SK-N-SH treated with all-trans-retinoic acid at 6 μM for 48 hours (cell line): ENCODE results near the gene RABGGTA.

Experiments
- ATAC-seq: fragments of 200-7000 bp; cut with Tn5 transposase; 3 replicates; pipeline ENCODE4 v1.9.1; 2020; ENCODE audit warnings: mild to moderate bottlenecking, moderate library complexity
- ARNTL ChIP-seq: fragments of 450-650 bp; formaldehyde crosslinking; IDR thresholded peaks from 2 replicates; pipeline ENCODE4 v1.5.0; 2020; ENCODE audit warnings: low read depth, mild to moderate bottlenecking, moderate library complexity, borderline replicate concordance
- BACH2 ChIP-seq: fragments of 250-450 bp; sonication (Bioruptor Pico); IDR thresholded peaks from 2 replicates; pipeline ENCODE4 v1.9.0; 2021; ENCODE audit warnings: mild to moderate bottlenecking, borderline replicate concordance
- CSDC2 ChIP-seq: fragments of 250-450 bp; sonication (Bioruptor Pico); IDR thresholded peaks from 2 replicates; pipeline ENCODE4 v1.5.0; 2020; ENCODE audit warnings: mild to moderate bottlenecking, moderate library complexity
- ESRRG ChIP-seq: fragments of 250-450 bp; sonication (Bioruptor Pico); IDR thresholded peaks from 2 replicates; pipeline ENCODE4 v1.6.1; 2021; ENCODE audit warnings: mild to moderate bottlenecking
- GLIS3 ChIP-seq: fragments of 250-450 bp; sonication (Bioruptor Pico); IDR thresholded peaks from 2 replicates; pipeline ENCODE4 v1.5.0; 2020; ENCODE audit warnings: mild to moderate bottlenecking, moderate library complexity
- ISL1 ChIP-seq: fragments of 250-450 bp; sonication (Bioruptor Pico); IDR thresholded peaks from 2 replicates; pipeline ENCODE4 v2.1.2; 2022; ENCODE audit warnings: mild to moderate bottlenecking, moderate library complexity
- OSR1 ChIP-seq: fragments of 250-450 bp; sonication (Bioruptor Pico); IDR thresholded peaks from 2 replicates; pipeline ENCODE4 v1.8.0; 2022; ENCODE audit warnings: moderate library complexity, mild to moderate bottlenecking, inconsistent platforms
- PPARA ChIP-seq: fragments of 250-450 bp; sonication (Bioruptor Pico); IDR thresholded peaks from 2 replicates; pipeline ENCODE4 v1.5.0; 2020; ENCODE audit warnings: mild to moderate bottlenecking, borderline replicate concordance
- RARB ChIP-seq: fragments of 250-450 bp; sonication (Bioruptor Pico); IDR thresholded peaks from 2 replicates; pipeline ENCODE4 v1.8.0; 2021; ENCODE audit warnings: mild to moderate bottlenecking, moderate library complexity
- SNAI2 ChIP-seq: fragments of 250-450 bp; sonication (Bioruptor Pico); IDR thresholded peaks from 2 replicates; pipeline ENCODE4 v1.5.0; 2020; ENCODE audit warnings: mild to moderate bottlenecking, moderate library complexity
- TOX ChIP-seq: fragments of 250-450 bp; sonication (Bioruptor Pico); IDR thresholded peaks from 2 replicates; pipeline ENCODE4 v1.8.0; 2021; ENCODE audit warnings: mild to moderate bottlenecking, moderate library complexity, borderline replicate concordance
- ZC3H10 ChIP-seq: fragments of 250-450 bp; sonication (Bioruptor Pico); IDR thresholded peaks from 2 replicates; pipeline ENCODE4 v1.5.1; 2021; ENCODE audit warnings: mild to moderate bottlenecking, moderate library complexity
- ZFP3 ChIP-seq: fragments of 250-450 bp; sonication (Bioruptor Pico); IDR thresholded peaks from 2 replicates; pipeline ENCODE4 v1.5.0; 2020; ENCODE audit warnings: mild to moderate bottlenecking, moderate library complexity
- ZFP30 ChIP-seq: fragments of 450-650 bp; formaldehyde crosslinking; IDR thresholded peaks from 2 replicates; pipeline ENCODE4 v1.5.0; 2022; ENCODE audit warnings: mild to moderate bottlenecking, moderate library complexity
- ZNF565 ChIP-seq: fragments of 450-650 bp; formaldehyde crosslinking; conservative IDR thresholded peaks from 2 replicates; pipeline ENCODE4 v1.5.0; 2020; ENCODE audit warnings: low read depth, mild to moderate bottlenecking, moderate library complexity
- ZNF8 ChIP-seq: fragments of 450-650 bp; formaldehyde crosslinking; IDR thresholded peaks from 2 replicates; pipeline ENCODE4 v1.5.0; 2020; ENCODE audit warnings: mild to moderate bottlenecking, moderate library complexity
- TF ChIP-seq, protein P1 (sequence below): fragments of 250-450 bp; sonication (Bioruptor Pico); IDR thresholded peaks from 2 replicates; pipeline ENCODE4 v1.8.0; 2021; ENCODE audit warnings: low read depth, mild to moderate bottlenecking, moderate library complexity, borderline replicate concordance
- TF ChIP-seq, protein P2 (sequence below): fragments of 250-450 bp; sonication (Bioruptor Pico); IDR thresholded peaks from 2 replicates; pipeline ENCODE4 v1.5.0; 2020; ENCODE audit warnings: mild to moderate bottlenecking, moderate library complexity
- TF ChIP-seq, protein P3 (sequence below): fragments of 250-450 bp; sonication (Bioruptor Pico); IDR thresholded peaks from 2 replicates; pipeline ENCODE4 v1.5.1; 2020; ENCODE audit warnings: low read depth, mild to moderate bottlenecking, moderate library complexity
- TF ChIP-seq, protein P4 (sequence below): fragments of 250-450 bp; sonication (Bioruptor Pico); IDR thresholded peaks from 2 replicates; pipeline ENCODE4 v1.8.0; 2020; ENCODE audit warnings: mild to moderate bottlenecking, moderate library complexity, borderline replicate concordance

RABGGTA gene

DNA sequence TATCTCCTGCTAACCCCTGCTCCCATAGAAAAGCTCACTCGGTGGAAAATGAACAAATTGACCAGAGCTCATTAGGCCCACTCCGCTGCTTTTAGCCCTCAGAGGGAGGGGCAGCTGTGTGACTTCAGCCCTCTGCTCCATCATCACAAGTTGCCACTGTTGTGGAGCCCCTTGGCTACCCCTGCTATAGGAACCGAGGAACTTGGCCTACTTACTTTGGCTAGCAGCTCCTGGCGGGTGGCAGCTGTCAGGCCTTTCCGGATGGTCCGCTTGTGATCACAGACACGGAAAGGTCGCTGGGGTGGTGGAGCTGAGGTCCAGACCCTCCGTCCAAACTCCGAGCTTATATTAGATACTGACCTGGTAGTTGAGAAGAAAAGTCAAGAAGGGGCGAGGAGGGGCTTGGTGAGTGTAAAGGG is 35.8 kb upstream of the RABGGTA start (continued):
- TF ChIP-seq PPARA (CRISPR knock-in tag), result no peak
- TF ChIP-seq GLIS3 (CRISPR knock-in tag), result no peak
- TF ChIP-seq OSR1 (CRISPR knock-in tag), result no peak
- TF ChIP-seq ZC3H10, result no peak
- TF ChIP-seq ESRRG, result no peak
- TF ChIP-seq CSDC2, result no peak
- TF ChIP-seq SNAI2 (CRISPR knock-in tag), result no peak
- no peak for TF ChIP-seq ZFP3 (CRISPR knock-in tag)
- TF ChIP-seq ZNF8 (CRISPR knock-in tag), result no peak
- TF ChIP-seq ISL1 (CRISPR knock-in tag), result no peak
- no peak for TF ChIP-seq TOX

DNA sequence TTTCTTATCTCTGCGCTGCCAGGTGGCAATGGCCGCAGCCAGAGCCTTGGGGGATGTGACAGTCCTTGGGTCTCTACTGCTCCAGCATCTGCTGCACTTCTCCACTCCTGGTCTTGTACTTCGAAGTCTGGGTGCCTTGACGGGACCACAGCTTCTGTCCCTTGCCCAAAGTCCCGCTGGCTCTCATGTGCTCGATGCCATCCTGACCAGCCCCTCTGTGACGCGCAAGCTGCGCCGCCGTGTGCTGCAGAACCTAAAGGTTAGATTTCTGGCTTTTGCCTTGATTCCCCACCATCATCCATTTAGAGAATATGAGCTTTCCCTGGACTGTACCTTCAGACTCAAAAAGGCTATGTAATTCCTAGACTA is 32.6 kb upstream of the RABGGTA start:
- TF ChIP-seq ARNTL (no peak), ISL1 (CRISPR knock-in tag) (no peak), CSDC2 (no peak), ZNF8 (CRISPR knock-in tag) (no peak), RARB (no peak), PPARA (CRISPR knock-in tag) (no peak), TOX (no peak), ZFP30 (CRISPR knock-in tag) (no peak)
- TF ChIP-seq, protein P1, sequence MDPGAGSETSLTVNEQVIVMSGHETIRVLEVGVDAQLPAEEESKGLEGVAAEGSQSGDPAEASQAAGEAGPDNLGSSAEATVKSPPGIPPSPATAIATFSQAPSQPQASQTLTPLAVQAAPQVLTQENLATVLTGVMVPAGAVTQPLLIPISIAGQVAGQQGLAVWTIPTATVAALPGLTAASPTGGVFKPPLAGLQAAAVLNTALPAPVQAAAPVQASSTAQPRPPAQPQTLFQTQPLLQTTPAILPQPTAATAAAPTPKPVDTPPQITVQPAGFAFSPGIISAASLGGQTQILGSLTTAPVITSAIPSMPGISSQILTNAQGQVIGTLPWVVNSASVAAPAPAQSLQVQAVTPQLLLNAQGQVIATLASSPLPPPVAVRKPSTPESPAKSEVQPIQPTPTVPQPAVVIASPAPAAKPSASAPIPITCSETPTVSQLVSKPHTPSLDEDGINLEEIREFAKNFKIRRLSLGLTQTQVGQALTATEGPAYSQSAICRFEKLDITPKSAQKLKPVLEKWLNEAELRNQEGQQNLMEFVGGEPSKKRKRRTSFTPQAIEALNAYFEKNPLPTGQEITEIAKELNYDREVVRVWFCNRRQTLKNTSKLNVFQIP, result no peak
- TF ChIP-seq, protein P2, sequence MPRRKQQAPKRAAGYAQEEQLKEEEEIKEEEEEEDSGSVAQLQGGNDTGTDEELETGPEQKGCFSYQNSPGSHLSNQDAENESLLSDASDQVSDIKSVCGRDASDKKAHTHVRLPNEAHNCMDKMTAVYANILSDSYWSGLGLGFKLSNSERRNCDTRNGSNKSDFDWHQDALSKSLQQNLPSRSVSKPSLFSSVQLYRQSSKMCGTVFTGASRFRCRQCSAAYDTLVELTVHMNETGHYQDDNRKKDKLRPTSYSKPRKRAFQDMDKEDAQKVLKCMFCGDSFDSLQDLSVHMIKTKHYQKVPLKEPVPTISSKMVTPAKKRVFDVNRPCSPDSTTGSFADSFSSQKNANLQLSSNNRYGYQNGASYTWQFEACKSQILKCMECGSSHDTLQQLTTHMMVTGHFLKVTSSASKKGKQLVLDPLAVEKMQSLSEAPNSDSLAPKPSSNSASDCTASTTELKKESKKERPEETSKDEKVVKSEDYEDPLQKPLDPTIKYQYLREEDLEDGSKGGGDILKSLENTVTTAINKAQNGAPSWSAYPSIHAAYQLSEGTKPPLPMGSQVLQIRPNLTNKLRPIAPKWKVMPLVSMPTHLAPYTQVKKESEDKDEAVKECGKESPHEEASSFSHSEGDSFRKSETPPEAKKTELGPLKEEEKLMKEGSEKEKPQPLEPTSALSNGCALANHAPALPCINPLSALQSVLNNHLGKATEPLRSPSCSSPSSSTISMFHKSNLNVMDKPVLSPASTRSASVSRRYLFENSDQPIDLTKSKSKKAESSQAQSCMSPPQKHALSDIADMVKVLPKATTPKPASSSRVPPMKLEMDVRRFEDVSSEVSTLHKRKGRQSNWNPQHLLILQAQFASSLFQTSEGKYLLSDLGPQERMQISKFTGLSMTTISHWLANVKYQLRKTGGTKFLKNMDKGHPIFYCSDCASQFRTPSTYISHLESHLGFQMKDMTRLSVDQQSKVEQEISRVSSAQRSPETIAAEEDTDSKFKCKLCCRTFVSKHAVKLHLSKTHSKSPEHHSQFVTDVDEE (CRISPR knock-in tag), result no peak
- ATAC-seq, result no peak

DNA sequence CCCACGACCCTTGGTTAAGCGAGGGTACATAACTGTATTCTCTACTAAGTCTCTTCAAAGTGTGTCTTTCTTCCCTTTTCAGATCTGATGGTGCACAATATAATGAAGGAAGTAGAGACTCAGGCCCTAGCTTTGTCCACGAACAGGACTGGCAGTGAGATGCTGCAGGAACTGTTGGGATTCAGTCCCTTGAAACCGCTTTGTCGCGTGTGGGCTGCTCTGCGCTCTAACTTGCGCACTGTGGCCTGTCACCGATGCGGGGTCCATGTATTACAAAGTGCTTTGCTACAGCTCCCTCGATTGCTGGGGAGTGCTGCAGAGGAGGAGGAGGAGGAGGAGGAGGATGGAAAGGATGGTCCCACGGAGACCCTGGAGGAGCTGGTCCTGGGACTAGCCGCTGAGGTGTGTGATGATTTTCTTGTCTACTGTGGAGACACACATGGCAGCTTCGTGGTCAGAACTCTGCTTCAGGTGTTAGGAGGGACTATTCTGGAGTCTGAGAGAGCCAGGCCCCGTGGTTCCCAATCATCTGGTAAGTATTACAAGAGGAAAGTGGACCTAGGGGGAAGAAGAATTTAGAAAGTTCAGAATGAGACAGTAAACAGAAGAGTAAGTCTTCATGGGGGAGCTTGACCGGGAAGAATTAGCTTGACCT is 29.1 kb upstream of the RABGGTA start:
- ATAC-seq, result no peak
- TF ChIP-seq, protein P1, result no peak
- TF ChIP-seq RARB (no peak), ESRRG (no peak), BACH2 (no peak), ZFP3 (CRISPR knock-in tag) (no peak), ZNF565 (no peak), TOX (no peak), ZC3H10 (no peak)
- TF ChIP-seq, protein P3, sequence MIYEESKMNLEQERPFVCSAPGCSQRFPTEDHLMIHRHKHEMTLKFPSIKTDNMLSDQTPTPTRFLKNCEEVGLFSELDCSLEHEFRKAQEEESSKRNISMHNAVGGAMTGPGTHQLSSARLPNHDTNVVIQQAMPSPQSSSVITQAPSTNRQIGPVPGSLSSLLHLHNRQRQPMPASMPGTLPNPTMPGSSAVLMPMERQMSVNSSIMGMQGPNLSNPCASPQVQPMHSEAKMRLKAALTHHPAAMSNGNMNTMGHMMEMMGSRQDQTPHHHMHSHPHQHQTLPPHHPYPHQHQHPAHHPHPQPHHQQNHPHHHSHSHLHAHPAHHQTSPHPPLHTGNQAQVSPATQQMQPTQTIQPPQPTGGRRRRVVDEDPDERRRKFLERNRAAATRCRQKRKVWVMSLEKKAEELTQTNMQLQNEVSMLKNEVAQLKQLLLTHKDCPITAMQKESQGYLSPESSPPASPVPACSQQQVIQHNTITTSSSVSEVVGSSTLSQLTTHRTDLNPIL (CRISPR knock-in tag), result no peak
- TF ChIP-seq, protein P4, sequence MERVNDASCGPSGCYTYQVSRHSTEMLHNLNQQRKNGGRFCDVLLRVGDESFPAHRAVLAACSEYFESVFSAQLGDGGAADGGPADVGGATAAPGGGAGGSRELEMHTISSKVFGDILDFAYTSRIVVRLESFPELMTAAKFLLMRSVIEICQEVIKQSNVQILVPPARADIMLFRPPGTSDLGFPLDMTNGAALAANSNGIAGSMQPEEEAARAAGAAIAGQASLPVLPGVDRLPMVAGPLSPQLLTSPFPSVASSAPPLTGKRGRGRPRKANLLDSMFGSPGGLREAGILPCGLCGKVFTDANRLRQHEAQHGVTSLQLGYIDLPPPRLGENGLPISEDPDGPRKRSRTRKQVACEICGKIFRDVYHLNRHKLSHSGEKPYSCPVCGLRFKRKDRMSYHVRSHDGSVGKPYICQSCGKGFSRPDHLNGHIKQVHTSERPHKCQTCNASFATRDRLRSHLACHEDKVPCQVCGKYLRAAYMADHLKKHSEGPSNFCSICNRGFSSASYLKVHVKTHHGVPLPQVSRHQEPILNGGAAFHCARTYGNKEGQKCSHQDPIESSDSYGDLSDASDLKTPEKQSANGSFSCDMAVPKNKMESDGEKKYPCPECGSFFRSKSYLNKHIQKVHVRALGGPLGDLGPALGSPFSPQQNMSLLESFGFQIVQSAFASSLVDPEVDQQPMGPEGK, result no peak
- TF ChIP-seq, protein P2 (CRISPR knock-in tag), result no peak
